ENCODE data around the gene CHCHD3. TPM values are rescaled to one million over a fixed set of nuclear protein-coding genes. Genes with fewer than 3 reads are reported as not detected.

Gene CHCHD3
- total and polyA plus RNA-seq, 2 of the 4 experiments (the other 2 are of a cell fraction), result 56.9 to 141 TPM

GRCh38 chr7:132773527-132773956 is 308.3 kb downstream of the CHCHD3 start:
- ChIA-PET POLR2A (ENCODE audit: unreplicated experiment) (no interaction called here), CTCF (interaction anchor here (0.5 to 1.1 kb wide), 2 partner anchors 11 to 66 kb away, joined by 3 to 4 read pairs; no protein-coding TSS in a partner anchor)
- H2BK120ac ChIP-seq (ENCODE audit: low read depth, low read length), result no peak overlapping the region
- H2AK5ac ChIP-seq (ENCODE audit: low read depth, low read length), result no peak overlapping the region
- H2BK5ac ChIP-seq (ENCODE audit: low read depth, low read length, poor library complexity, severe bottlenecking), result no peak overlapping the region
- no peaks in the 10 kb centered on the region for H3K4me1 ChIP-seq (ENCODE audit: control insufficient read depth, insufficient read depth, low read length)
- H3K27me3 ChIP-seq (ENCODE audit: control insufficient read depth, insufficient read depth, low read length), result peaks cover 7% of the 10 kb centered on the region
- no peak overlapping the region for H3K23ac ChIP-seq (ENCODE audit: low read depth, low read length)
- H2AK9ac ChIP-seq (replicated peaks; ENCODE audit: low read depth, low read length, poor library complexity), result no peak overlapping the region
- H3K56ac ChIP-seq (ENCODE audit: extremely low read depth, insufficient read depth, low read length), result no peak overlapping the region
- H3K4me3 ChIP-seq (ENCODE audit: insufficient read depth, low read depth, low read length), result no peak overlapping the region
- H4K20me1 ChIP-seq (ENCODE audit: insufficient read depth, low read length), result no peaks in the 10 kb centered on the region
- no peak overlapping the region for H3K4me2 ChIP-seq (ENCODE audit: low read depth, low read length)
- no peak overlapping the region for H3K9ac ChIP-seq (ENCODE audit: low read depth, low read length)
- no peak overlapping the region for H4K91ac ChIP-seq (ENCODE audit: insufficient read depth, low read depth, low read length)
- no peak overlapping the region for H3K4ac ChIP-seq (ENCODE audit: low read depth, low read length)
- H4K8ac ChIP-seq (ENCODE audit: low read depth in 2 of 2, low read length in 2 of 2), result no peak overlapping the region
- no peaks in the 10 kb centered on the region for H3K36me3 ChIP-seq (ENCODE audit: control insufficient read depth, insufficient read depth, low read length)
- no TSS peak for BruUV-seq (replicated peaks)
- no peak overlapping the region for H3K27ac ChIP-seq (ENCODE audit: insufficient read depth, low read length)
- TF ChIP-seq MAZ (IDR thresholded peaks at IDR 0.05; ENCODE audit: borderline replicate concordance, low read depth, low read length) (no peak), CEBPB (IDR thresholded peaks at IDR 0.05; ENCODE audit: low read depth, low read length) (peak; percentile 90), CTCF (conservative IDR thresholded peaks at IDR 0.05; ENCODE audit: low read depth, low read length) (no peak), MAFK (IDR thresholded peaks at IDR 0.05; ENCODE audit: low read depth, low read length) (peak; percentile 35; the same call in 1 of the 2 replicates), RFX5 (IDR thresholded peaks at IDR 0.05; ENCODE audit: low read depth, low read length) (no peak), NFE2L2 (IDR thresholded peaks at IDR 0.05; ENCODE audit: low read depth, low read length) (peak; percentile 44), USF2 (IDR thresholded peaks at IDR 0.05; ENCODE audit: low read depth, low read length) (no peak), CHD1 (IDR thresholded peaks at IDR 0.05; ENCODE audit: low read depth, low read length) (no peak), MXI1 (IDR thresholded peaks at IDR 0.05; ENCODE audit: borderline replicate concordance, low read depth, low read length) (no peak)
- H2BK20ac ChIP-seq (ENCODE audit: low read depth, low read length), result no peak overlapping the region
- no peak overlapping the region for H3K14ac ChIP-seq (replicated peaks; ENCODE audit: low read depth, low read length)
- no peaks in the 10 kb centered on the region for H3K79me1 ChIP-seq (ENCODE audit: low read depth in 1 of 2, low read length in 2 of 2)
- H3K9me1 ChIP-seq (ENCODE audit: insufficient read depth, low read length), result no peaks in the 10 kb centered on the region
- H2BK15ac ChIP-seq (ENCODE audit: low read depth, low read length), result no peak overlapping the region
- in situ Hi-C loops (cut with MboI; ENCODE audit: low sequenced_read_pairs), result no loop called here
- DNase-seq, result peak; percentile 54
- whole genome bisulfite sequencing, 2 experiments (ENCODE audit: extremely low coverage in 2 of 2, insufficient read length in 1 of 2), result no CpG with 5 or more reads among the region's 5 CpGs
- no peak overlapping the region for H3K18ac ChIP-seq (ENCODE audit: low read depth, low read length)
- H2AFZ ChIP-seq (replicated peaks; ENCODE audit: low read length, poor library complexity), result no peak overlapping the region
- H3K9me3 ChIP-seq (ENCODE audit: control insufficient read depth, insufficient read depth, low read length), result peaks cover 8% of the 10 kb centered on the region
- dilution Hi-C loops (cut with HindIII; ENCODE audit: low sequenced_read_pairs, unreplicated experiment), result no loop called here
- ATAC-seq (ENCODE audit: low read depth), result no peak
- intact Hi-C loops (cut with micrococcal nuclease), result no loop called here
- no peak overlapping the region for H4K5ac ChIP-seq (ENCODE audit: low read depth, low read length)
